GM21619 (cell line): ENCODE measurements around the gene ADARB1.

Experiments used
- ATAC-seq: cut with Tn5 transposase; IDR thresholded peaks from one replicate; pipeline ENCODE4 v1.9.1; 2021; ENCODE audit not compliant: unreplicated experiment

The ADARB1 gene

GRCh38 chr21:45220714-45221490 lies 146.5 kb downstream of the ADARB1 start:
- no peak for ATAC-seq

- ATAC-seq, result no peak
These were observed 147.6 kb downstream of the ADARB1 start for GRCh38 chr21:45222001-45222400.

- ATAC-seq, result no peak
These were observed 149.1 kb downstream of the ADARB1 start for GRCh38 chr21:45223236-45224185.

- ATAC-seq, result no peak
These were observed 150.0 kb downstream of the ADARB1 start for GRCh38 chr21:45224189-45224938.

GRCh38 chr21:45225041-45225740 lies 150.8 kb downstream of the ADARB1 start:
- ATAC-seq, result no peak

GRCh38 chr21:45225741-45226327 lies 151.5 kb downstream of the ADARB1 start:
- no peak for ATAC-seq

- ATAC-seq, result no peak
These were observed 152.4 kb downstream of the ADARB1 start for GRCh38 chr21:45226540-45227326.

- no peak for ATAC-seq
These were observed 153.4 kb downstream of the ADARB1 start for GRCh38 chr21:45227735-45228134.

GRCh38 chr21:45228171-45228641 lies 153.8 kb downstream of the ADARB1 start:
- ATAC-seq, result no peak

GRCh38 chr21:45228656-45229240 lies 154.4 kb downstream of the ADARB1 start:
- ATAC-seq, result no peak

GRCh38 chr21:45231705-45232104 lies 157.3 kb downstream of the ADARB1 start:
- ATAC-seq, result no peak

- ATAC-seq, result no peak
These were observed 159.7 kb downstream of the ADARB1 start for GRCh38 chr21:45234127-45234526.

GRCh38 chr21:45234965-45235364 lies 160.6 kb downstream of the ADARB1 start:
- no peak for ATAC-seq

GRCh38 chr21:45235488-45235887 lies 161.1 kb downstream of the ADARB1 start:
- ATAC-seq, result no peak

GRCh38 chr21:45236481-45236880 lies 162.1 kb downstream of the ADARB1 start:
- no peak for ATAC-seq

- ATAC-seq, result no peak
These were observed 163.0 kb downstream of the ADARB1 start for GRCh38 chr21:45237401-45237800.

GRCh38 chr21:45241357-45241756 lies 167.0 kb downstream of the ADARB1 start:
- no peak for ATAC-seq

GRCh38 chr21:45243603-45244002 lies 169.2 kb downstream of the ADARB1 start:
- no peak for ATAC-seq

GRCh38 chr21:45244799-45245340 lies 170.5 kb downstream of the ADARB1 start:
- ATAC-seq, result no peak
